NCI-H1417 (cell line): ENCODE measurements around the gene BMP4.
A peak's percentile ranks its signal among the peaks of the same experiment; 100 is the strongest.
"Not testable (repeated sequence)": the region's sequence is repeated elsewhere in the genome, so short reads cannot be mapped to it uniquely, and the experiment has no call there.

Source experiments
- DNase-seq, 3 experiments: peaks; one replicate each; lab custom pipeline; 2025; lab: John Stamatoyannopoulos, UW

Gene BMP4

DNA sequence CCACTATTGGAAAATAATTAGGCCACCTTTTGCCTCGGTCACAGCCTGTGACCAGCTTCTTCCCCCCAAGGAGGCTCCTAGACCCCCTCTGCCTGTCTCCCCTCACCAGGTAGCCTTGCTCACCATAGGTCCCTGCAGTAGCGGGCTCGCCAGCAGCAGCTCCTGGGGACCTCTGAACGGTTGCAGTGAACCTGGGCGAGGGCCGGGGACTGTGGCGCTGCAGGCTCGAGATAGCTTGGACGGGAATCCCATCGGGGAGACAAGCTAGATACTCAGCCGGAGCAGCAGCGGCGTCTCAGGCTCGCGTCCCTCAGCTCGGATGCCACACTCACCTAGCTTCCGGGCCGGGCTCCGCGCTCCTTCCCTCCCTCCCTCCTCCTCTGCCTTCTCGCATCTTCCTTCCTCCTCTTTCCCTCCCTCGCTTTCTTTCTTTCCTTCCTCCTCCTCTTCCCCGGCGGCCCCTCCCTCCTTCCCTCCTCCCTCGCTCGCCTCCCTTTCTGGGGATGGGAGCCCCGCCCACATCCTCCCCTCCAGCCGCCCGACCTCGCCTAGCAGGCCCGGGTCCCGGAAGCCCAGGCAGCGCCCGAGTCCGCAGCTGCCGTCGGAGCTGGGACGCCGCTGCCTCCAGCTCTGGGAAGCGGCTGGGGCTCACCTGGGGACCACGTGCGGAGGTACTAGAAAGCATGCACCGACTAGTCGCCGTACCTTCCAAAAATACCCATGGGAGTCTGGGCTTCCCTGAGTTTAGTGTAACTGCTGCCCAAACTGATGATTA lies at the start of gene BMP4:
Gene BMP4 (minus strand): TSS at position 399 of the 775 bp plus-strand sequence. CDS start 4,603 bp downstream, outside the sequence.
- peak in 1 of 3 experiments; percentile 47 for DNase-seq

DNA sequence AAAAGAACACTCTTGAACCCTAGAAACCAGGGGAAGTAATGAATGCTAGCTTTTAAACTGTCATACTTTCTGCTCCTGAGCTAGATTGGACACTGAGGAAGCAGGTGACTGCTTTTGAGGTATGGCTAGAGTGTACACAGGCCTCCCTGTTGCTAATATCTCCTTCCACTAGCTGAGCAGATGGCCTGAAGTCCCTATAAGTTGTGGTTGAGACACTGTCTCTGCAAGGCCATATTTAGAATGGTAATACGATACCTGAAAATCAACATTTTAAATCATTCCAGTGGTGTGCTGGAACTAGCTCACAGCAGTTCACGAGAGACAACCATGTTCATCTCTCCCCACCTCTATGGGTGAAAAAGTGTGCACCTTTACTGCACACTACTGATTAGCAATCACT lies 46.4 kb upstream of the BMP4 start:
- DNase-seq: peak in 1 of 3 experiments; percentile 29

GRCh38 chr14:54002653-54003052 lies 46.0 kb upstream of the BMP4 start:
- DNase-seq: peak in 1 of 3 experiments; percentile 19

GRCh38 chr14:54001189-54001878 lies 44.7 kb upstream of the BMP4 start:
- peak in 1 of 3 experiments; percentile 18 for DNase-seq

GRCh38 chr14:54000341-54000811 lies 43.8 kb upstream of the BMP4 start:
- no peak for DNase-seq

GRCh38 chr14:53999061-53999488 lies 42.5 kb upstream of the BMP4 start:
- peak in 1 of 3 experiments; percentile 7 for DNase-seq

- no peak for DNase-seq
Measured at GRCh38 chr14:53996041-53996440, 39.4 kb upstream of the BMP4 start.

DNA sequence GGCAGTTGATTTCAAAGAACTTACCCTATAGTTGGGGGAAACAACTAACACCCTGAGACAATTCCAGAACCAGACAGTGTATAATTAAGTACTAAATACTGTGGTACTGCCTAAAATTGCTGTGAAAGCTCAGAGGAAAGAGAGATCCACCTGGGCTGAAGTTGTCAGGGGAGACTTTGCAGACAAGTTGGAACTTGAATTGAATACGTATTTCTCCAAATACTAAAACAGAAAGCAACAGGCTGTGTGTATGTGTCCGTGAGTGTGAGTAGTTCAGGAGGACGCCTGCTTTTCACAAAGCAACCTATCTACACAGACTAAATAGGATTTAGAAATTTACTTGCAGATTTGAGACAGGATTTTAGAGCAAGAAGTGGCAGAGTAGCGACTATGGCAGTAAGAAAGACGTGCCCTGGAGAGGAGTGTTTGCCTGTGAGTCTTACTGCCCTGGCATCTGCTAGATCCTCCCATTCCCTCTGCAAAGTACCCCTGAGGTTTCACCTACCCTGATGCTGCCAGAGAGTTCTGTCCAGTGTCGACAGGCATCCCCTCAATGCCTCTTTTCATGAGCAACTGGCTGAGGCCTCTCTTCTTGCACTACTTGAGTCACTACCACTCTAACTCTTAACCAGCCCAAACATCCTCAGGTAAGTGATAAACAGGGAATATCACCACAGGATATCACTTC lies 37.4 kb upstream of the BMP4 start:
- DNase-seq: no peak

GRCh38 chr14:53990978-53991377 lies 34.4 kb upstream of the BMP4 start:
- no peak for DNase-seq

GRCh38 chr14:53986718-53987117 lies 30.1 kb upstream of the BMP4 start:
- DNase-seq: not testable (repeated sequence)

DNA sequence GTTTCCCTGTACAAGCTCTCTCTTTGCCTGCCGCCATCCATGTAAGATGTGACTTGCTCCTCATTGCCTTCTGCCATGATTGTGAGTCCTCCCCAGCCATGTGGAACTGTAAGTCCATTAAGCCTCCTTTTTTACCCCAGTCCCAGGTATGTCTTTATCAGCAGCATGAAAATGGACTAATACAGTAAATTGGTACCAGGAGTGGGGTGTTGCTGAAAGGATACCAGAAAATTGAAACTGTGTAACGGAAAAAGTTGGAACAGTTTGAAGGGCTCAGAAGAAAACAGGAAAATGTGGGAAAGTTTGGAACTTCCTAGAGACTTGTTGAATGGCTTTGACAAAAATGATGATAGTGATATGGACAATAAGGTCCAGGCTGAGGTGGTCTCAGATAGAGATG lies 28.3 kb upstream of the BMP4 start:
- not testable (repeated sequence) for DNase-seq

GRCh38 chr14:53983112-53983511 lies 26.5 kb upstream of the BMP4 start:
- no peak for DNase-seq

DNA sequence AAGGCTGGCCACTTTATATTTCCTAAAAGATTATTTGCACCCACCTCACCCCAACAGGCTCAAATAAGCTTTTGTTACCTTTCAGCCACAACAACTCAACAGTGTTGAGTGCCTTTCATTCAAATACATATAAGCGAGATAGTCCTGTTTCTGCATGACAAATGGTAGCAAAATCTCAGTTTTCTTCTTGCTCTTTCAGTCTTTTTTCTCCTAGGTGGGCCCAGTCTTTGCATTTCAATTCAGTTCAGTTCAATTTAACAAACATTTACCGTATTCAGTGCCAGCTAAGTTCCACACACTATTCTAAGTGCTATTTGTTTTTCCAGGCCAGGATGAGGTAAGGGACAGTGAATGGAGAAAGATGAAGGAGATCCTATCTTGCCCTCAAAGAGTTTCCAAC lies 25.9 kb upstream of the BMP4 start:
- DNase-seq: no peak

DNA sequence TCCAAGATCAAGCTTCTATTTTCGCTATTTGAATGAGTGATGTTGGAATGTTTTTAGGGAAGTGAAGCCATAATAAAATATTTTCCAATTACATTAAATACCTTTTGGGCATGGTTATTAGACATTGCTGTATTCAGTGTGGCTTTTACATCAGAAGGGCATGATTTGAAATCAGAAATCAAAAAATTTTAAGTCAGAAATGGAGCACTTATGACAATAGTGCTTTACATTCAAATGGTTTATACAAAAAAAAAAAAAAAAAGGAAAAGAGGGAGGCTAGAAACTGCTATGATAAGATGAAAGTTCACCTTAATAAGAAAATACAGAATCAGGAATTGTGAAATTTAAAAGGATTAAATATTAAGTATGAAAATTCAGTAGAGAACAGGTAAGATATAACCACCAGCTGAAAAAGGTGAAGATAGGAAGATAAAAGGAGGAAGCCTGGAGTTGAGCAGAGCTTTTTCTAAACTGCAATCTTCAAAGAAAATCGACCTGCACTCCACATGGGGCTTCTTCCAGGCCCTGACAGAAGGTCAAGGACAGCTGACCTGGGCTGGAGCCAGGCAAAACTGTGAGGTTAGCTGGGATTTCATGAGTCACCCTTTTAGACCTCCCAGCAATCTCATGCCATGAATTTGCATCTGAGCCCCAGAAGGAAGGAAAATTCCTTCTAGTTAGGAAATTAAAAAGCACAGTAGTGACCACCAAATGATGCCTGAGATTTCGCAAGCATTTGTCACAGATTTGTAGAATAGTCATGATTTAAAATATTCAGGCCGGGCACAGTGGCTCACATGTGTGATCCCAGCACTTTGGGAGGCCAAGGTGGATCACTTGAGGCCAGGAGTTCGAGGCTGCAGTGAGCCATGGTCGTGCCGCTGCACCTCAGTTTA lies 23.4 kb upstream of the BMP4 start:
- DNase-seq: no peak

DNA sequence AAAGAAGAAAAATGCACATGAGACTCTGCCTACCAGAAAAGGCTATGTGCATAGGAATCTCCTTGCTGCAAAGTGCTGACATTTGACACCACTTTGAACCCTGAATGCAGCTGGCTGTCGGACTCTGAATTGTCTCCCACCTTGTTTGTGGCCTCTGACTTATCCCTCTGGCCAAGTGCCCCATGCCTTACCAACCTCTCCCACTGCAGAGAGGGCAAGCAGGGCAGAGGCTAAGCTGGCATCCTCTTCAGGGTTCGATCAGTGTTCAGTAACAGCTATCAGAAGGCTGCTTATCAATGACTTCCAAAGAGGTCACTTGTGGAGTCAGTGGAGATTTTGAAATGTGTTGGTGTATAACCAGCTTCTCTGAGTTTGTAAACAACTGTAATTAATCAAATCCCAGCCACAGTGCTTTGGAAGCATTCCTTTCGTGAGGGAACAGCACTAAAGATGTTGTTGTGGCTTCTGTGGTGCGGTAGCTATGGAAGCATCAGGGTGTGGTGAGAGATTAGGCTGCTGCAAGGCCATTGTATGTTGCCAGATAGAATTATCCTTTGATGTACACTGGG lies 22.6 kb upstream of the BMP4 start:
- no peak for DNase-seq

DNA sequence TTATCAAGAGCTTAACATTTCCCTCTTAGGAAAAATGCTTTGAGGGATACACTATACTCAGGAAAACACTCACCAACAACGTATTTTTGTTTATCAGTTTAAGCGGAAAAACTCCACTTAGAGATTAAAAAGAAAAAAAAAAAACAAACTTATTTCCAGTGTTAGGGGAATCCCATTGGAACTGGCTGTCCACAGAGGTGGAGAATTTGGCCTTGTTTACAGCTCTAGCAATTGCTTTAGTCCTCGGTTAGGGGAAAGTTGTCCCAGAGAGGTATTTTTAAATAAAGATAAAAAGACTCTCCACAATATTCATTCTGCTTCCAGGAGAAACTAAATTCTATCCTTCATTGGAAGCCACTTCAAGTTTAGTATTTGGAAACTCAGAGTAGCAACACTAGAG lies 21.6 kb upstream of the BMP4 start:
- DNase-seq: no peak

DNA sequence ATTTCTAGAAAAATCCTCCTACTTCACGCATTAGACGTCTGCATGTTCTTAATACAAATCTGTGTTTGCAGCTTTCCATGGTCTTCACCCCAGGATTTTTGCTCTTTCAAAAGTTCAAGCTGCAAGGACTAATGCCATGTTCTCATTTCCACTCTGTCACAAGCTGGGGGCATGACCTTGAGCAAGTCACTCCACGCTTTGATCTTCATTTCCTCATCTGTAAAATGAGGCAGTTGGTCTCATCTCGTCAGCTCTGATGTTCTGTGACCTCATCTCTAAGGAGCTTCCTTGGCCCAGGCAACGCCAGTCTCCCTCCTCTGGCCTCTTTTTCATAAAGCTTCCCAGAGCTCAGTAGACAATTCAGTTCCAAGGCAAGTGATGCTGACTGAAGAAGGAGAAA lies 18.8 kb upstream of the BMP4 start:
- DNase-seq: no peak

DNA sequence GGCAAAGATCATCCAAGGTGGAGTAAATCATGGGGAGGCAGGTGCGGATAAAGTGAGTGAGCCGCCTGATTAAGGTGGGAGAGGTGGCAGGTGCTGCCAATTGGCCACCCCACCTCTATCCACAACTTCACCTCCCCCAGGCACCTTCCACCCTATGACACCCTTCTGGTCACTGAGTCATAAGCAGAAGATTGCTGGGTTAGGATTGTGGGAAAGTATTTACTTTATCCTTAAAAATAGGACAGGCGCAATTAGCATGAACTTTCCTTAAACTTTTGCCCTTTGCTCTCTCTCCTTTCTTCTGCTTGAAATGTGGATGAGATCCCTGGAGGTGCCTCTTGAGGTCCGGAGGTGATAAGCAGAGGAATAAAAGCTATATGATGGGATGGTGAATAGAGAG lies 14.9 kb upstream of the BMP4 start:
- DNase-seq: no peak

DNA sequence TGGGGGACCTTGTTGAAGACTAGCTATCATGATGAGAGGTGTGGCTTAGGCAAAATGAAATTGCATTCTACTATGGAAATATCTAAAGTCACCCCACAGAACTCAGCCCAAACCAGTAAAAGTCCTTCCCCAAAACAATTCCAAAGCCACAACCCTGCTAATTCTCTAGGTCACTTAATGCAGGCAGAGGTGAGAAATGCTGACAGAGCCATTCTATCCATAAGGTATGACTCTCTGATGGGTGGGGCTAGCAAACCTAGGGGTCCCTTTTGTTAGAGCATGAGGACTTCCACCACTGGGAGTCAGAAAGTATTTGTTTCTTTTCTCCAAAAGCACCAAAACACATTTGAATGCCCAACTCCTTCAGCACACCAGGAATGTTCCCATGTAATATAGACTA lies 12.7 kb upstream of the BMP4 start:
- no peak for DNase-seq

DNA sequence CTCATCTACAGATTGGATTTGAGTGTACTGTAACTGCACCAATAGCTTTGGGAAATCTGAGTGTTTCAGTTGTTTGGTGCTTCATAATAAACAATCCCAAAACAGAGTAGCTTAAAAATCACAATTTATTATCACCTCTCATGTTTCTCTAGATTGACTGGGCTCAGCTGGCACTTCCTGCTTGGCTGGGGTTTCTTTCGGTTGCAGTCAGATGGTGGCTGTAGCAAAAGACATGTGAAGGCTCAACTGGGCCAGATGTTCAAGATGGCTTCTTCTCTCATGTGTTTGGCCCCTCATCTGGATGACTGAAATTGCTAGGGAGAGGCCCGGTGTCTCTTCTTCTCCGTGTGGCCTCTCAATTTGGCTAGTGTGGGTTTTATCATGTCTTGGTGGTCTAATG lies 12.1 kb upstream of the BMP4 start:
- no peak for DNase-seq

DNA sequence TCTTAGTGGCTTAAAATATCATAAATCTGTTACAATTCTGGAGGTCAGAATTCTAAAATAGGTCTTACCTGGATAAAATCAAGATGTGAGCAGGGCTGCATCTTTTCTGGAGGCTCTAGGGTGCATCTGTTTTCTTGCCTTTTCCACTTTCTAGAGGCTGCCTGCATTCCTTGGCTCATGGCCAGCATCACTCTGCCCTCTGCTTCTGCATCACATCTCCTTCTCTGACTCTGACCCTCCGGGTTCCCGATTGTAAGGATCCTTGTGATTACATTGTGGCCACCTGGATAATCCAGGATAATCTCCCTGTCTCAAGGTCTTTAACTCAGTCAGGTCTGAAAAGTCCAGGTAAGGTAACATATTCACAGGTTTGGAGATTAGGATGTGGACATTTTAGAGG lies 11.0 kb upstream of the BMP4 start:
- no peak for DNase-seq
